GM23248 (cell line): Measurements from ENCODE around the gene CRISPLD2. TPM values are rescaled to one million over a fixed set of nuclear protein-coding genes. Genes with fewer than 3 reads are reported as not detected.

Experiments
- DNase-seq: peaks from one replicate; pipeline ENCODE4 v3.0.0-alpha.2; 2015
- H2AFZ ChIP-seq: fragments of 200-600 bp; sonication (generic); 2 replicates; pipeline ENCODE4 v1.6.1; 2016; ENCODE audit warnings: antibody characterized with exemption
- H3F3A ChIP-seq: fragments of 200-600 bp; sonication (generic); 2 replicates; pipeline ENCODE4 v1.6.1; 2016; ENCODE audit warnings: mild to moderate bottlenecking, antibody characterized with exemption, mixed run types; ENCODE audit not compliant: insufficient read depth
- H3K27ac ChIP-seq: fragments of 200-600 bp; sonication (generic); 2 replicates; pipeline ENCODE4 v1.5.1; 2016; ENCODE audit warnings: mild to moderate bottlenecking
- H3K27me3 ChIP-seq: fragments of 200-600 bp; sonication (generic); replicated peaks from 2 replicates; pipeline ENCODE4 v1.6.1; 2016; ENCODE audit warnings: mild to moderate bottlenecking; ENCODE audit not compliant: insufficient read depth
- H3K36me3 ChIP-seq: fragments of 200-600 bp; sonication (generic); 2 replicates; pipeline ENCODE4 v1.6.1; 2016; ENCODE audit warnings: low read depth, mild to moderate bottlenecking
- H3K4me1 ChIP-seq: fragments of 200-600 bp; sonication (generic); 2 replicates; pipeline ENCODE4 v1.6.1; 2016; ENCODE audit warnings: mild to moderate bottlenecking; ENCODE audit not compliant: insufficient read depth
- H3K4me2 ChIP-seq: fragments of 200-600 bp; sonication (generic); one replicate; pipeline ENCODE4 v1.6.1; 2016; ENCODE audit warnings: mild to moderate bottlenecking; ENCODE audit not compliant: unreplicated experiment
- H3K4me3 ChIP-seq: fragments of 200-600 bp; sonication (generic); 2 replicates; pipeline ENCODE4 v1.5.1; 2016; ENCODE audit warnings: mild to moderate bottlenecking
- H3K79me2 ChIP-seq: fragments of 200-600 bp; sonication (generic); 2 replicates; pipeline ENCODE4 v1.6.1; 2016; ENCODE audit warnings: mild to moderate bottlenecking; ENCODE audit not compliant: insufficient read depth
- H3K9ac ChIP-seq: fragments of 200-600 bp; sonication (generic); 2 replicates; pipeline ENCODE4 v1.6.1; 2016; ENCODE audit warnings: mild to moderate bottlenecking
- H3K9me2 ChIP-seq: fragments of 200-600 bp; sonication (generic); 2 replicates; pipeline ENCODE4 v1.6.1; 2016; ENCODE audit warnings: mixed run types, mild to moderate bottlenecking, moderate library complexity; ENCODE audit not compliant: insufficient read depth
- H3K9me3 ChIP-seq: fragments of 200-600 bp; sonication (generic); one replicate; pipeline ENCODE4 v1.6.1; 2017; ENCODE audit warnings: low read depth
- H4K20me1 ChIP-seq: fragments of 200-600 bp; sonication (generic); 2 replicates; pipeline ENCODE4 v1.6.0; 2016; ENCODE audit not compliant: insufficient read depth
- EZH2 ChIP-seq: fragments of 200-600 bp; sonication (generic); IDR thresholded peaks from 2 replicates; pipeline ENCODE4 v1.6.1; 2018; ENCODE audit warnings: antibody characterized with exemption, mild to moderate bottlenecking; ENCODE audit not compliant: insufficient read depth, poor library complexity, severe bottlenecking
- EZH2phosphoT487 ChIP-seq: fragments of 200-600 bp; sonication (generic); IDR thresholded peaks from 2 replicates; pipeline ENCODE4 v1.6.1; 2018; ENCODE audit warnings: antibody characterized with exemption, moderate library complexity, mild to moderate bottlenecking, low read depth; ENCODE audit not compliant: insufficient read depth
- WGBS, 2 experiments: methylation state at CpG; one replicate each; pipeline ENCODE4 v1.1.6; 2015 to 2017; ENCODE audit warnings: low lambda C conversion rate in 2 of 2, low coverage in 1 of 2; ENCODE audit errors: missing lambda C conversion rate in 2 of 2; 5-methylcytosine and 5-hydroxymethylcytosine counted together
- in situ Hi-C: fragments of 300-500 bp; cut with MboI; formaldehyde crosslinking; loops from 2 replicates; pipeline ENCODE4 v1.15.0; 2020
- polyA plus RNA-seq: library from polyadenylated mRNA; unstranded; fragments of >200 nt; fragmentation: Nextera tagmentation; extraction: Ambion mirVana; gene quantifications from 2 replicates; pipeline ENCODE4 v1.2.1, GENCODE V29; 2016
- total RNA-seq: library from RNA; depleted of rRNA; stranded (reverse); fragments of >200 nt; shearing (Covaris generic); gene quantifications from 2 replicates; pipeline ENCODE4 v1.2.3, GENCODE V29; 2014

CRISPLD2 gene
- total and polyA plus RNA-seq, 2 experiments from 2014 or later: 21.5 to 36.3 TPM

GRCh38 chr16:84836967-84837366 lies 17.2 kb downstream of the CRISPLD2 start:
- in situ Hi-C loops: no loop called here
- no peaks in the 10 kb centered on the region for H3K27me3 ChIP-seq
- TF ChIP-seq EZH2phosphoT487 (no peak), EZH2 (no peak)
- H3K36me3 ChIP-seq: no peaks in the 10 kb centered on the region
- peaks cover 36% of the 10 kb centered on the region for H3K4me1 ChIP-seq
- H3K4me3 ChIP-seq: no peak overlapping the region
- 72 to 73% methylated on average over 12 of the region's 12 CpGs for WGBS, 2 experiments
- peaks cover 23% of the 10 kb centered on the region; the same call in 1 of the 2 replicates for H3K79me2 ChIP-seq
- H3K4me2 ChIP-seq: no peak overlapping the region
- peak overlapping the region; percentile 76 for H3K27ac ChIP-seq
- H3F3A ChIP-seq: peaks cover 26% of the 10 kb centered on the region
- DNase-seq: no peak
- no peaks in the 10 kb centered on the region for H4K20me1 ChIP-seq
- H3K9me3 ChIP-seq: no peaks in the 10 kb centered on the region
- H2AFZ ChIP-seq: no peak overlapping the region
- peak overlapping the region; percentile 50; the same call in 1 of the 2 replicates for H3K9ac ChIP-seq
- H3K9me2 ChIP-seq: no peaks in the 10 kb centered on the region

DNA sequence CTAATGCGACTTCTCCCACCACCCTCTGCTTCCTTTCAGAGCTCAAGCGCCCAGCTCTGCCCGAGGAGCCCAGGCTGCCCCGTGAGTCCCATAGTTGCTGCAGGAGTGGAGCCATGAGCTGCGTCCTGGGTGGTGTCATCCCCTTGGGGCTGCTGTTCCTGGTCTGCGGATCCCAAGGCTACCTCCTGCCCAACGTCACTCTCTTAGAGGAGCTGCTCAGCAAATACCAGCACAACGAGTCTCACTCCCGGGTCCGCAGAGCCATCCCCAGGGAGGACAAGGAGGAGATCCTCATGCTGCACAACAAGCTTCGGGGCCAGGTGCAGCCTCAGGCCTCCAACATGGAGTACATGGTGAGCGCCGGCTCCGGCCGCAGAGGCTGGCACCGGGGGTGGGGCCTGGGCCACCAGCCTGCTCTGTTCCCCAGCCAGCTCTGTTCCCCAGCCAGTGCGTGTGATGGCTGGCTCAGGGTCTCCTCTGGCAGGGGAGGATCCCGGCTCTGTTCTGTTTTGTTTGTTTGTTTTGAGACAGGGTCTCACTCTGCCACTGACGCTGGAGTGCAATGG lies 18.7 kb downstream of the CRISPLD2 start:
- H3K4me2 ChIP-seq: no peak overlapping the region
- 89 to 91% methylated on average over 19 of the region's 19 CpGs for WGBS, 2 experiments
- no peaks in the 10 kb centered on the region for H3K9me3 ChIP-seq
- H3K27me3 ChIP-seq: no peaks in the 10 kb centered on the region
- TF ChIP-seq EZH2 (no peak), EZH2phosphoT487 (no peak)
- peaks cover 16% of the 10 kb centered on the region; the same call in 1 of the 2 replicates for H3F3A ChIP-seq
- H3K9me2 ChIP-seq: no peaks in the 10 kb centered on the region
- peak overlapping the region; percentile 18; the same call in 1 of the 2 replicates for H3K27ac ChIP-seq
- peaks cover 26% of the 10 kb centered on the region for H3K4me1 ChIP-seq
- H3K9ac ChIP-seq: no peak overlapping the region
- no peaks in the 10 kb centered on the region for H3K36me3 ChIP-seq
- no peak overlapping the region for H3K4me3 ChIP-seq
- no peaks in the 10 kb centered on the region for H4K20me1 ChIP-seq
- in situ Hi-C loops: no loop called here
- no peak for DNase-seq
- H2AFZ ChIP-seq: no peak overlapping the region
- peaks cover 21% of the 10 kb centered on the region; the same call in 1 of the 2 replicates for H3K79me2 ChIP-seq

- 62 to 63% methylated on average over 7 of the region's 7 CpGs for whole genome bisulfite sequencing, 2 experiments
- in situ Hi-C loops: no loop called here
- peak overlapping the region; percentile 19; the same call in 1 of the 2 replicates for H3K9ac ChIP-seq
Measured at GRCh38 chr16:84839054-84839453, 19.3 kb downstream of the CRISPLD2 start.

GRCh38 chr16:84839956-84840355 lies 20.2 kb downstream of the CRISPLD2 start:
- Histone ChIP-seq H3F3A (peaks cover 16% of the 10 kb centered on the region; the same call in 1 of the 2 replicates), H4K20me1 (no peaks in the 10 kb centered on the region), H3K79me2 (peaks cover 7% of the 10 kb centered on the region; the same call in 1 of the 2 replicates), H2AFZ (no peak overlapping the region), H3K36me3 (no peaks in the 10 kb centered on the region), H3K4me1 (peaks cover 26% of the 10 kb centered on the region), H3K9me2 (no peaks in the 10 kb centered on the region), H3K4me2 (no peak overlapping the region), H3K4me3 (no peak overlapping the region), H3K27ac (peak overlapping the region; percentile 50), H3K9me3 (no peaks in the 10 kb centered on the region), H3K9ac (peak overlapping the region; percentile 58), H3K27me3 (no peaks in the 10 kb centered on the region)
- TF ChIP-seq EZH2phosphoT487: no peak
- no peak for TF ChIP-seq EZH2
- in situ Hi-C loops: no loop called here
- DNase-seq: peak; percentile 86
- 12 to 18% methylated on average over 7 of the region's 7 CpGs for WGBS, 2 experiments

More at GRCh38 chr16:84839054-84839453, 19.3 kb downstream of the CRISPLD2 start:
- Histone ChIP-seq H3K4me1 (peaks cover 26% of the 10 kb centered on the region), H3K27ac (peak overlapping the region; percentile 50; the same call in 1 of the 2 replicates), H3K36me3 (no peaks in the 10 kb centered on the region), H3K27me3 (no peaks in the 10 kb centered on the region), H4K20me1 (no peaks in the 10 kb centered on the region), H3K9me3 (no peaks in the 10 kb centered on the region), H3K4me2 (no peak overlapping the region), H3F3A (peaks cover 16% of the 10 kb centered on the region; the same call in 1 of the 2 replicates), H3K79me2 (peaks cover 15% of the 10 kb centered on the region; the same call in 1 of the 2 replicates), H3K9me2 (no peaks in the 10 kb centered on the region), H2AFZ (no peak overlapping the region), H3K4me3 (no peak overlapping the region)
- peak; percentile 75 for DNase-seq
- TF ChIP-seq EZH2 (no peak), EZH2phosphoT487 (no peak)
